Keratinocyte (primary cell): ENCODE measurements around the gene RMDN3. TPM values are rescaled to one million over a fixed set of nuclear protein-coding genes. Genes with fewer than 3 reads are reported as not detected.

Experiments used
- DNase-seq: peaks from one replicate; pipeline ENCODE4 v3.0.0-alpha.2; 2011; ENCODE audit warnings: low read depth, missing footprints, low spot score
- FAIRE-seq: peaks from 2 replicates; lab custom pipeline; 2011; peaks lifted over from hg19 to GRCh38; lab: Jason Lieb, UNC
- H2AFZ ChIP-seq: 2 replicates; pipeline ENCODE4 v1.6.0; 2012; ENCODE audit warnings: low read length, control low read depth, inconsistent platforms; ENCODE audit not compliant: control insufficient read depth
- H3K27ac ChIP-seq: 2 replicates; pipeline ENCODE4 v1.5.1; 2011; ENCODE audit warnings: low read length; ENCODE audit not compliant: control insufficient read depth, insufficient read depth
- H3K27me3 ChIP-seq: 3 replicates; pipeline ENCODE4 v1.6.0; 2011; ENCODE audit warnings: low read length; ENCODE audit not compliant: control insufficient read depth, insufficient read depth; ENCODE audit errors: extremely low read depth
- H3K36me3 ChIP-seq, 2 experiments: 2 replicates in 1 of 2; 3 replicates in 1 of 2; pipeline ENCODE4 v1.5.1; 2011; ENCODE audit warnings: low read length in 2 of 2, mild to moderate bottlenecking in 1 of 2; ENCODE audit not compliant: control insufficient read depth in 2 of 2, insufficient read depth in 2 of 2; ENCODE audit errors: extremely low read depth in 1 of 2
- H3K4me1 ChIP-seq: 3 replicates; pipeline ENCODE4 v1.5.1; 2011; ENCODE audit warnings: low read length; ENCODE audit not compliant: control insufficient read depth, insufficient read depth; ENCODE audit errors: extremely low read depth
- H3K4me2 ChIP-seq: 3 replicates; pipeline ENCODE4 v1.6.0; 2011; ENCODE audit warnings: low read depth, low read length; ENCODE audit not compliant: control insufficient read depth, insufficient read depth; ENCODE audit errors: extremely low read depth
- H3K4me3 ChIP-seq, 3 experiments: fragments of 200-600 bp in 1 of 3; sonication (generic) in 1 of 3; 2 replicates in 2 of 3; 3 replicates in 1 of 3; pipeline ENCODE4 v1.5.1; 2011 to 2016; ENCODE audit warnings: low read length in 3 of 3, mild to moderate bottlenecking in 3 of 3, control low read depth in 2 of 3, inconsistent platforms in 1 of 3, low read depth in 1 of 3, mixed read lengths in 1 of 3, mixed run types in 1 of 3, moderate library complexity in 1 of 3; ENCODE audit not compliant: control insufficient read depth in 2 of 3, insufficient read depth in 2 of 3; ENCODE audit errors: extremely low read depth in 1 of 3
- H3K79me2 ChIP-seq: 2 replicates; pipeline ENCODE4 v1.6.0; 2012; ENCODE audit warnings: low read length; ENCODE audit not compliant: control insufficient read depth, insufficient read depth
- H3K9ac ChIP-seq: 3 replicates; pipeline ENCODE4 v1.6.0; 2011; ENCODE audit warnings: low read length; ENCODE audit not compliant: control insufficient read depth, insufficient read depth; ENCODE audit errors: extremely low read depth
- H3K9me1 ChIP-seq: 3 replicates; pipeline ENCODE4 v1.6.0; 2011; ENCODE audit warnings: low read length; ENCODE audit not compliant: control insufficient read depth, insufficient read depth; ENCODE audit errors: extremely low read depth
- H3K9me3 ChIP-seq: 2 replicates; pipeline ENCODE4 v1.5.1; 2012; ENCODE audit warnings: low read depth, low read length; ENCODE audit not compliant: control insufficient read depth
- H4K20me1 ChIP-seq: 3 replicates; pipeline ENCODE4 v1.6.0; 2011; ENCODE audit warnings: low read length; ENCODE audit not compliant: control insufficient read depth, insufficient read depth; ENCODE audit errors: extremely low read depth
- CTCF ChIP-seq, 3 experiments: IDR thresholded peaks in 1 of 3; conservative IDR thresholded peaks in 1 of 3; optimal IDR thresholded peaks in 1 of 3; 2 replicates in 2 of 3; 3 replicates in 1 of 3; pipeline versions ENCODE3 to v1.5.1; 2011; ENCODE audit warnings: low read length in 3 of 3, mild to moderate bottlenecking in 3 of 3, moderate library complexity in 2 of 3, control low read depth in 1 of 3, inconsistent platforms in 1 of 3; ENCODE audit not compliant: insufficient read depth in 2 of 3; ENCODE audit errors: extremely low read depth in 1 of 3
- EZH2 ChIP-seq: IDR thresholded peaks from one replicate; pipeline ENCODE4 v1.6.1; 2012; ENCODE audit warnings: inconsistent platforms, mild to moderate bottlenecking, low read length, moderate library complexity
- dilution Hi-C: fragments of 300-500 bp; cut with MboI; formaldehyde crosslinking; loops from one replicate; pipeline ENCODE4 v1.7.0; 2020; ENCODE audit warnings: low sequenced_read_pairs; ENCODE audit not compliant: extremely low pct_ligation_motif_present
- polyA plus RNA-seq, 5 experiments: library from polyadenylated mRNA; depleted of rRNA in 3 of 5; stranded (reverse) in 3 of 5; stranded (forward) in 1 of 5; unstranded in 1 of 5; fragments of >200 nt; gene quantifications; 1 replicate in 1 of 5; 2 replicates in 3 of 5; 3 replicates in 1 of 5; pipeline versions ENCODE4 v1.2.1 to v1.2.3, GENCODE V29; 2011 to 2012; ENCODE audit warnings: missing spikeins in 2 of 5, low read depth in 1 of 5, low replicate concordance in 1 of 5

The RMDN3 gene
- polyA plus RNA-seq, 1 donor (not counting 4 experiments of a cell fraction or from before 2014, with no cell fraction given) = 23.0 TPM

GRCh38 chr15:40763801-40764628, 9.0 kb upstream of the RMDN3 start, which contains the start of gene GCHFR:
GCHFR (plus strand) TSS chr15:40764068; CDS start chr15:40764181, 113 bp downstream.
- H3K79me2 ChIP-seq = no peaks in the 10 kb centered on the region
- FAIRE-seq (no peak), DNase-seq (no peak)
- peak within 1 kb of the TSS; percentile 86 for H3K4me2 ChIP-seq
- H3K9me3 ChIP-seq = no peaks in the 10 kb centered on the region
- no peaks in the 10 kb centered on the region for H4K20me1 ChIP-seq
- peaks cover 56% of the 10 kb centered on the region for H3K4me1 ChIP-seq
- H3K4me3 ChIP-seq = peak within 1 kb of the TSS; percentile 31 to 61 (median 56)
- H2AFZ ChIP-seq = peak within 1 kb of the TSS; percentile 76
- dilution Hi-C loops = no loop called here
- H3K27ac ChIP-seq = peak within 1 kb of the TSS; percentile 4
- TF ChIP-seq CTCF (optimal IDR thresholded peaks at IDR 0.05 in 1 of 3, IDR thresholded peaks at IDR 0.05 in 1 of 3, conservative IDR thresholded peaks at IDR 0.05 in 1 of 3; ENCODE audit: extremely low read depth in 1 of 3, insufficient read depth in 2 of 3, low read length in 3 of 3) (peak in 1 of 3 experiments; percentile 25), EZH2 (no peak)
- peak within 1 kb of the TSS; percentile 55 for H3K9ac ChIP-seq
- H3K36me3 ChIP-seq = peaks cover 0 to 2% of the 10 kb centered on the region in 2 experiments
- no peaks in the 10 kb centered on the region for H3K27me3 ChIP-seq
- H3K9me1 ChIP-seq = peaks cover 2% of the 10 kb centered on the region

- TF ChIP-seq EZH2 (no peak), CTCF (optimal IDR thresholded peaks at IDR 0.05 in 1 of 3, IDR thresholded peaks at IDR 0.05 in 1 of 3, conservative IDR thresholded peaks at IDR 0.05 in 1 of 3; ENCODE audit: extremely low read depth in 1 of 3, insufficient read depth in 2 of 3, low read length in 3 of 3) (no peak)
- DNase-seq (no peak), FAIRE-seq (no peak)
- Histone ChIP-seq H4K20me1 (no peaks in the 10 kb centered on the region), H3K9ac (peak overlapping the region; percentile 55), H2AFZ (peak overlapping the region; percentile 76), H3K4me2 (peak overlapping the region; percentile 86), H3K9me1 (peaks cover 2% of the 10 kb centered on the region), H3K36me3 (peaks cover 0 to 2% of the 10 kb centered on the region in 2 experiments), H3K27ac (no peak overlapping the region), H3K4me3 (peak overlapping the region; percentile 31 to 61 (median 56)), H3K4me1 (peaks cover 47% of the 10 kb centered on the region), H3K79me2 (no peaks in the 10 kb centered on the region), H3K27me3 (no peaks in the 10 kb centered on the region), H3K9me3 (no peaks in the 10 kb centered on the region)
- dilution Hi-C loops = no loop called here
Observed at GRCh38 chr15:40762919-40763800, 8.1 kb upstream of the RMDN3 start.
